DOHH2 (cell line): ENCODE data around the gene CTSZ.

Source experiments
- H3F3A ChIP-seq: fragments of 200-600 bp; sonication (generic), shearing (Covaris generic); 2 replicates; pipeline ENCODE4 v1.6.0; 2016; ENCODE audit warnings: antibody characterized with exemption, mild to moderate bottlenecking; ENCODE audit not compliant: control insufficient read depth, insufficient read depth
- H3K27ac ChIP-seq: fragments of 200-600 bp; sonication (generic); 2 replicates; pipeline ENCODE4 v1.5.1; 2014; ENCODE audit warnings: low read depth, mild to moderate bottlenecking, low read length, moderate library complexity
- H3K27me3 ChIP-seq: fragments of 200-600 bp; sonication (generic); 2 replicates; pipeline ENCODE4 v1.6.1; 2014; ENCODE audit warnings: mild to moderate bottlenecking, low read length, mixed read lengths; ENCODE audit not compliant: control insufficient read depth
- H3K36me3 ChIP-seq: fragments of 200-600 bp; sonication (generic); 2 replicates; pipeline ENCODE4 v1.6.1; 2014; ENCODE audit warnings: mild to moderate bottlenecking, low read length, moderate library complexity, mixed read lengths; ENCODE audit not compliant: control insufficient read depth
- H3K4me1 ChIP-seq: fragments of 200-600 bp; sonication (generic); 2 replicates; pipeline ENCODE4 v1.6.1; 2014; ENCODE audit warnings: mild to moderate bottlenecking, low read length, mixed read lengths; ENCODE audit not compliant: control insufficient read depth
- H3K4me2 ChIP-seq: fragments of 200-600 bp; sonication (generic); 2 replicates; pipeline ENCODE4 v1.6.0; 2014; ENCODE audit warnings: mild to moderate bottlenecking, low read length, moderate library complexity
- H3K4me3 ChIP-seq: fragments of 200-600 bp; sonication (generic); 2 replicates; pipeline ENCODE4 v1.5.1; 2014; ENCODE audit warnings: mild to moderate bottlenecking, low read length, mixed read lengths
- H3K79me2 ChIP-seq: fragments of 200-600 bp; sonication (generic); 2 replicates; pipeline ENCODE4 v1.6.1; 2014; ENCODE audit warnings: mild to moderate bottlenecking, low read length, mixed read lengths; ENCODE audit not compliant: control insufficient read depth
- H3K9me2 ChIP-seq: fragments of 200-600 bp; sonication (generic); replicated peaks from 2 replicates; pipeline ENCODE4 v1.6.1; 2014; ENCODE audit warnings: mild to moderate bottlenecking, low read length, mixed read lengths; ENCODE audit not compliant: control insufficient read depth
- H3K9me3 ChIP-seq: fragments of 200-600 bp; sonication (generic); 2 replicates; pipeline ENCODE4 v1.6.1; 2014; ENCODE audit warnings: antibody characterized with exemption, low read length, mixed read lengths; ENCODE audit not compliant: control insufficient read depth, insufficient read depth
- H4K20me1 ChIP-seq: fragments of 200-600 bp; sonication (generic); 2 replicates; pipeline ENCODE4 v1.6.0; 2014; ENCODE audit warnings: low read depth, mild to moderate bottlenecking, antibody characterized with exemption, low read length, moderate library complexity; ENCODE audit not compliant: control insufficient read depth, insufficient read depth
- EZH2phosphoT487 ChIP-seq: fragments of 200-600 bp; sonication (generic); IDR thresholded peaks from 2 replicates; pipeline ENCODE4 v1.6.1; 2017; ENCODE audit warnings: borderline replicate concordance, mild to moderate bottlenecking, antibody characterized with exemption, low read length, moderate library complexity, mixed read lengths
- TF ChIP-seq, protein P1 (sequence below): fragments of 200-600 bp; sonication (generic); IDR thresholded peaks from one replicate; pipeline ENCODE4 v1.5.1; 2014; ENCODE audit warnings: antibody characterized with exemption, mild to moderate bottlenecking, low read depth, low read length; ENCODE audit not compliant: poor library complexity, severe bottlenecking

CTSZ gene

DNA sequence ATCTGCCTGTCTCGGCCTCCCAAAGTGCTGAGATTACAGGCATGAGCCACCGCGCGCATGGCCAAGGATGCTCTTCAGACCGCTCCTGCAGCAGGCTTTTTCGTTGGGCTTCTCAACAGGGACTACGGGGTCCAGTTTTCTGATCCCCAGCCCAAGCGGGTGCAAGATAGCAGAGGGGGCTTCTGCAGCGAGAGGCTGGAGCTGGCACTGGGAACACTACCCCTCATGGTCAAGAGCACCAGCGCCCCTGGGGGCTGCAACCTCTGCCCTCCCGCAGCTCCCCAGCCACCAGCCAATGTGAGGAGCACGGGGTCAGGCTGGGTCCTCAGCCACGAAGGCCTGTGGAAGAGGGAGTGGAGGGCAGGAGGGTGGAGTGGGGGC, 6.0 kb downstream of the CTSZ start:
- no peaks in the 10 kb centered on the region for H3K9me2 ChIP-seq
- TF ChIP-seq EZH2phosphoT487: no peak
- TF ChIP-seq, protein P1, sequence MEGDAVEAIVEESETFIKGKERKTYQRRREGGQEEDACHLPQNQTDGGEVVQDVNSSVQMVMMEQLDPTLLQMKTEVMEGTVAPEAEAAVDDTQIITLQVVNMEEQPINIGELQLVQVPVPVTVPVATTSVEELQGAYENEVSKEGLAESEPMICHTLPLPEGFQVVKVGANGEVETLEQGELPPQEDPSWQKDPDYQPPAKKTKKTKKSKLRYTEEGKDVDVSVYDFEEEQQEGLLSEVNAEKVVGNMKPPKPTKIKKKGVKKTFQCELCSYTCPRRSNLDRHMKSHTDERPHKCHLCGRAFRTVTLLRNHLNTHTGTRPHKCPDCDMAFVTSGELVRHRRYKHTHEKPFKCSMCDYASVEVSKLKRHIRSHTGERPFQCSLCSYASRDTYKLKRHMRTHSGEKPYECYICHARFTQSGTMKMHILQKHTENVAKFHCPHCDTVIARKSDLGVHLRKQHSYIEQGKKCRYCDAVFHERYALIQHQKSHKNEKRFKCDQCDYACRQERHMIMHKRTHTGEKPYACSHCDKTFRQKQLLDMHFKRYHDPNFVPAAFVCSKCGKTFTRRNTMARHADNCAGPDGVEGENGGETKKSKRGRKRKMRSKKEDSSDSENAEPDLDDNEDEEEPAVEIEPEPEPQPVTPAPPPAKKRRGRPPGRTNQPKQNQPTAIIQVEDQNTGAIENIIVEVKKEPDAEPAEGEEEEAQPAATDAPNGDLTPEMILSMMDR: no peak

GRCh38 chr20:59000326-59000725, 6.7 kb downstream of the CTSZ start:
- Histone ChIP-seq H3K36me3 (peaks cover 81% of the 10 kb centered on the region), H3K27me3 (no peaks in the 10 kb centered on the region), H3K4me1 (peaks cover 24% of the 10 kb centered on the region), H3F3A (peaks cover 18% of the 10 kb centered on the region), H3K4me2 (no peak overlapping the region), H4K20me1 (peaks cover 16% of the 10 kb centered on the region), H3K79me2 (peaks cover 50% of the 10 kb centered on the region), H3K9me3 (no peaks in the 10 kb centered on the region), H3K9me2 (no peaks in the 10 kb centered on the region), H3K27ac (no peak overlapping the region), H3K4me3 (no peak overlapping the region)
- TF ChIP-seq, protein P1: no peak
- no peak for TF ChIP-seq EZH2phosphoT487

More for the DNA sequence above, 6.0 kb downstream of the CTSZ start:
- Histone ChIP-seq H4K20me1 (peaks cover 16% of the 10 kb centered on the region; the same call in 1 of the 2 replicates), H3K36me3 (peaks cover 81% of the 10 kb centered on the region), H3K9me3 (no peaks in the 10 kb centered on the region), H3K4me1 (peaks cover 31% of the 10 kb centered on the region), H3K27ac (no peak overlapping the region), H3F3A (peaks cover 21% of the 10 kb centered on the region), H3K4me2 (no peak overlapping the region), H3K27me3 (no peaks in the 10 kb centered on the region), H3K4me3 (no peak overlapping the region), H3K79me2 (peaks cover 56% of the 10 kb centered on the region)

GRCh38 chr20:58998656-58999055, 8.4 kb downstream of the CTSZ start:
- peaks cover 90% of the 10 kb centered on the region for H3K36me3 ChIP-seq
- no peaks in the 10 kb centered on the region for H3K9me2 ChIP-seq
- no peak overlapping the region for H3K4me2 ChIP-seq
- H3K27ac ChIP-seq: no peak overlapping the region
- H3K27me3 ChIP-seq: no peaks in the 10 kb centered on the region
- H3K4me3 ChIP-seq: no peak overlapping the region
- peaks cover 37% of the 10 kb centered on the region for H3K79me2 ChIP-seq
- H4K20me1 ChIP-seq: peaks cover 9% of the 10 kb centered on the region
- TF ChIP-seq, protein P1: no peak
- no peak for TF ChIP-seq EZH2phosphoT487
- H3F3A ChIP-seq: peaks cover 21% of the 10 kb centered on the region
- no peaks in the 10 kb centered on the region for H3K9me3 ChIP-seq
- H3K4me1 ChIP-seq: peaks cover 18% of the 10 kb centered on the region
